Measurements from ENCODE around the gene THBD. TPM values are rescaled to one million over a fixed set of nuclear protein-coding genes. Genes with fewer than 3 reads are reported as not detected.
A peak's percentile ranks its signal among the peaks of the same experiment; 100 is the strongest.

THBD gene
- total and polyA plus RNA-seq, 2 experiments from 2014 or later = 0.10 to 0.97 TPM

GRCh38 chr20:23087587-23088251 lies 38.2 kb upstream of the THBD start:
- Histone ChIP-seq H3K36me3 (ENCODE audit: insufficient read depth) (no peaks in the 10 kb centered on the region), H3K79me2 (replicated peaks; ENCODE audit: insufficient read depth) (no peaks in the 10 kb centered on the region), H3K9me2 (ENCODE audit: insufficient read depth) (no peaks in the 10 kb centered on the region), H4K20me1 (replicated peaks; ENCODE audit: insufficient read depth) (no peaks in the 10 kb centered on the region), H3K27ac (ENCODE audit: low read depth) (no peak overlapping the region), H3K27me3 (ENCODE audit: insufficient read depth) (no peaks in the 10 kb centered on the region), H3K4me2 (no peak overlapping the region), H3K4me1 (ENCODE audit: insufficient read depth) (no peaks in the 10 kb centered on the region; the same call in 1 of the 2 replicates), H3K4me3 (no peak overlapping the region), H2AFZ (no peak overlapping the region), H3F3A (replicated peaks; ENCODE audit: low read depth) (no peaks in the 10 kb centered on the region)
- Mint-ChIP-seq H3K27me3 (ENCODE audit: insufficient read depth, low read depth, poor library complexity) (peaks cover 6% of the 10 kb centered on the region), H3K9me3 (no peaks in the 10 kb centered on the region), H3K36me3 (ENCODE audit: low read depth) (no peaks in the 10 kb centered on the region), H3K27ac (no peak overlapping the region; the same call in 1 of the 2 replicates), H3K4me1 (peaks cover 32% of the 10 kb centered on the region), H3K4me3 (no peak overlapping the region)
- DNase-seq (ENCODE audit: low spot score) = no peak
- no peak for ATAC-seq
- TF ChIP-seq POLR2AphosphoS5 (IDR thresholded peaks at IDR 0.05; ENCODE audit: low read depth) (no peak), STAT1 (IDR thresholded peaks at IDR 0.05; ENCODE audit: unreplicated experiment) (no peak), CTCF (conservative IDR thresholded peaks at IDR 0.05; ENCODE audit: low read depth in 2 of 2) (no peak), ZNF114 (CRISPR knock-in tag; IDR thresholded peaks at IDR 0.05) (no peak)

- H3K4me3 ChIP-seq = no peak overlapping the region
- TF ChIP-seq CREB1 (CRISPR knock-in tag; IDR thresholded peaks at IDR 0.05; ENCODE audit: low read depth) (no peak), POLR2AphosphoS5 (IDR thresholded peaks at IDR 0.05; ENCODE audit: low read depth) (no peak), STAT1 (IDR thresholded peaks at IDR 0.05; ENCODE audit: unreplicated experiment) (no peak), ETS1 (IDR thresholded peaks at IDR 0.05) (no peak), JUNB (IDR thresholded peaks at IDR 0.05; ENCODE audit: unreplicated experiment) (no peak), ZNF114 (CRISPR knock-in tag; IDR thresholded peaks at IDR 0.05) (no peak), REST (IDR thresholded peaks at IDR 0.05; ENCODE audit: unreplicated experiment) (no peak), NANOG (IDR thresholded peaks at IDR 0.05; ENCODE audit: borderline replicate concordance) (no peak)
- no peaks in the 10 kb centered on the region for H3F3A ChIP-seq (replicated peaks; ENCODE audit: low read depth)
- H3K4me2 ChIP-seq = no peak overlapping the region
- H2AFZ ChIP-seq = 0 out of 2 replicates have a peak overlapping the region, but pooled peaks have one; percentile 43
- no peak overlapping the region for H3K27ac ChIP-seq (ENCODE audit: low read depth)
- no peak for DNase-seq (ENCODE audit: low spot score)
- no peak for ATAC-seq
- no peaks in the 10 kb centered on the region for H3K79me2 ChIP-seq (replicated peaks; ENCODE audit: insufficient read depth)
- Mint-ChIP-seq H3K36me3 (ENCODE audit: low read depth) (no peaks in the 10 kb centered on the region), H3K27ac (no peak overlapping the region), H3K4me3 (no peak overlapping the region), H3K4me1 (peaks cover 33% of the 10 kb centered on the region), H3K9me3 (no peaks in the 10 kb centered on the region), H3K27me3 (ENCODE audit: insufficient read depth, low read depth, poor library complexity) (peaks cover 6% of the 10 kb centered on the region)
- no peaks in the 10 kb centered on the region for H3K36me3 ChIP-seq (ENCODE audit: insufficient read depth)
- H3K4me1 ChIP-seq (ENCODE audit: insufficient read depth) = no peaks in the 10 kb centered on the region; the same call in 1 of the 2 replicates
- no peaks in the 10 kb centered on the region for H4K20me1 ChIP-seq (replicated peaks; ENCODE audit: insufficient read depth)
- H3K27me3 ChIP-seq (ENCODE audit: insufficient read depth) = no peaks in the 10 kb centered on the region
- no peaks in the 10 kb centered on the region for H3K9me2 ChIP-seq (ENCODE audit: insufficient read depth)
Measured at GRCh38 chr20:23086931-23087411, 37.5 kb upstream of the THBD start.
